ENCODE data around the gene SEPTIN5. TPM values are rescaled to one million over a fixed set of nuclear protein-coding genes. Genes with fewer than 3 reads are reported as not detected.
A peak's percentile ranks its signal among the peaks of the same experiment; 100 is the strongest.

SEPTIN5 gene
- total RNA-seq, 4 donors from 2014 or later = 21.9 to 51.1 (median 26.4) TPM

- Histone ChIP-seq H3K9me3 (no peaks in the 10 kb centered on the region), H3K4me1 (peaks cover 0 to 58% (median 23%) of the 10 kb centered on the region in 3 donors), H3K27ac (no peak overlapping the region), H3K27me3 (peaks cover 95% of the 10 kb centered on the region), H3K36me3 (no peaks in the 10 kb centered on the region), H3K4me3 (peak overlapping the region in 1 of 2 donors; percentile 37)
- no peak for ATAC-seq
- no CpG with 5 or more reads among the region's 21 CpGs for WGBS, 2 donors (ENCODE audit: low coverage in 1 of 2)
- TF ChIP-seq CTCF (IDR thresholded peaks at IDR 0.05) = no peak
- TF ChIP-seq POLR2AphosphoS5 (IDR thresholded peaks at IDR 0.05) = no peak
- TF ChIP-seq EP300 (IDR thresholded peaks at IDR 0.05) = no peak
- no peak for TF ChIP-seq POLR2A (IDR thresholded peaks at IDR 0.05)
Observed at GRCh38 chr22:19758896-19759426, 44.7 kb downstream of the SEPTIN5 start.

- Histone ChIP-seq H3K27ac (no peak overlapping the region), H3K4me1 (peaks cover 0 to 57% (median 23%) of the 10 kb centered on the region in 3 donors), H3K4me3 (peak overlapping the region in 1 of 2 donors; percentile 37), H3K36me3 (no peaks in the 10 kb centered on the region), H3K27me3 (peaks cover 95% of the 10 kb centered on the region), H3K9me3 (no peaks in the 10 kb centered on the region)
- WGBS, 2 donors (ENCODE audit: low coverage in 1 of 2) = 7 to 15% methylated on average over 5 of the region's 43 CpGs
- no peak for TF ChIP-seq POLR2AphosphoS5 (IDR thresholded peaks at IDR 0.05)
- TF ChIP-seq POLR2A (IDR thresholded peaks at IDR 0.05) = no peak
- no peak for TF ChIP-seq CTCF (IDR thresholded peaks at IDR 0.05)
- TF ChIP-seq EP300 (IDR thresholded peaks at IDR 0.05) = no peak
- ATAC-seq = no peak
Observed at GRCh38 chr22:19759427-19760057, 45.2 kb downstream of the SEPTIN5 start.

GRCh38 chr22:19760058-19760950 lies 46.0 kb downstream of the SEPTIN5 start, which contains the start of gene TBX1:
TSS of gene TBX1 (plus strand) at chr22:19760778. CDS start at chr22:19760844, 66 bp downstream.
- no peak for ATAC-seq
- Histone ChIP-seq H3K27ac (no peak within 1 kb of the TSS), H3K36me3 (no peaks in the 10 kb centered on the region), H3K4me1 (peaks cover 0 to 52% (median 20%) of the 10 kb centered on the region in 3 donors), H3K27me3 (peaks cover 95% of the 10 kb centered on the region), H3K9me3 (no peaks in the 10 kb centered on the region), H3K4me3 (peak within 1 kb of the TSS in 1 of 2 donors; percentile 37)
- no peak for TF ChIP-seq POLR2AphosphoS5 (IDR thresholded peaks at IDR 0.05)
- TF ChIP-seq CTCF (IDR thresholded peaks at IDR 0.05) = no peak
- TF ChIP-seq EP300 (IDR thresholded peaks at IDR 0.05) = no peak
- TF ChIP-seq POLR2A (IDR thresholded peaks at IDR 0.05) = no peak
- 9 to 15% methylated on average over 7 to 20 of the region's 79 CpGs for WGBS, 2 donors (ENCODE audit: low coverage in 1 of 2)

- WGBS, 2 donors (ENCODE audit: low coverage in 1 of 2) = no CpG with 5 or more reads among the region's 117 CpGs
- no peak for ATAC-seq
- Histone ChIP-seq H3K4me3 (peak overlapping the region in 1 of 2 donors; percentile 37), H3K4me1 (peaks cover 0 to 52% (median 14%) of the 10 kb centered on the region in 3 donors), H3K9me3 (no peaks in the 10 kb centered on the region), H3K27me3 (peaks cover 95% of the 10 kb centered on the region), H3K36me3 (no peaks in the 10 kb centered on the region), H3K27ac (no peak overlapping the region)
- TF ChIP-seq POLR2A (IDR thresholded peaks at IDR 0.05) (no peak), CTCF (IDR thresholded peaks at IDR 0.05) (no peak), EP300 (IDR thresholded peaks at IDR 0.05) (no peak), POLR2AphosphoS5 (IDR thresholded peaks at IDR 0.05) (no peak)
Observed at GRCh38 chr22:19760951-19761724, 46.8 kb downstream of the SEPTIN5 start.

Data from gastroesophageal sphincter (tissue), 4 donors.